ENCODE data around the gene LEKR1.

The LEKR1 gene

GRCh38 chr3:157066335-157067098, 240.4 kb downstream of the LEKR1 start:
- intact Hi-C loops (cut with DNase I): no loop called here
- peak in 30 of 42 donors; percentile 29 to 83 (median 54) for DNase-seq

GRCh38 chr3:157067114-157067513, 241.0 kb downstream of the LEKR1 start:
- intact Hi-C loops (cut with DNase I): no loop called here
- no peak for DNase-seq

DNA sequence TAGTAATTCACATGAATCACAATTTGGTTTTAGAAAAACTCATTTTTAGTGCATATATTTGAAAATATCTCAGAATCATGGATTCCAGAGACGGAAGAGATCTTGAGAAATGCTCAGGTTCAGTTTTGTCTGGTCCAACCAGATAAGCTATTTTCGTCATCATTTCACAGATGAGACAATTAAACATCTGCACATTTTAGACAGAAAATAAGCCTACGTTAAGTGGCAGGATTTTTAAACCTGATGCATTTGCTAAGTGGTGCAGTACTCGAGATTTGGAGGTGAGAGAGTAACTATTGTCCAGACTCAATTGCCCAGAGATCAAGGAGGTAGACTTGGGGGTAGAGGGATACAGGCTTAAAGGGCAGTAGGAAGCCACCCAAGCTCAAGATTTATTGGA, 243.3 kb downstream of the LEKR1 start:
- intact Hi-C loops (cut with DNase I): no loop called here
- DNase-seq: no peak

DNA sequence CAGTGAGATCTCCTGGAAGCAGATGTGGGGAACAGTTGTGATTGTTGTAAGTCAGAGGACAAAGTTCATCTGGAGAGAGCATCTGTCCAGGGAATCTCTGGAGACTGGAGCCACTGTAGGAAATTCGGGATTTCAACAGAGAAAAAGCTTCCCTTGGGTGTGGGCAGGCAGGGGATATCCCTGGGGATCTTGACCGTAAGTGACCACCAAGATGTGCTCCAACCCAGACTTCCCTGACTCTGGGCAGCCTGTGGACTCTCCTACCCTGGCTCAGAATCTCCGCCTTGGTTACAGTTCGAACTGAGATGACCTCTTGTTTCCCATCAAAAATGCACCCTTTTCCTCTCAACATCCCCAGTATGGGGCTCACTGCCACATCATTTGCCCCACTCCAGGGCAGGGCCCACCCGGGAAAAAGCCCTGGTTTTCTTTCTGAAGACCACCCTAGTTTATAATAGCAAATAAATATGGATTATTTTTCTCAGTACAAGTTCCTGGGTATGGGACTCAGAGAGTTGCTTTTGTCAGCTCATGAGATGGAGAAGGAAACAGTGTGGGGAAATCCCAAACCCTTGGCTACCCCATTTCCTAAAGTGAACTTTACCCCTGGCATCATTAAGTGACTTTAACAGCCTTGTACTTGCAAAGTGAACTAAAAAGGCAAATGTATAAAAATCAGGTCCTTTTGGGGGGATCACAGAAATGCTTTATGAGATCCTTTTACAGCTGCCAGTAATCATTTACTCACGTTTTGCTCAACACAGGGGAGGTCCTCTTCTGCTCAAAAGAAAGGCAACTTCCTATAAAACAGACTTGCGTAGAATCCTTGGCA, 243.9 kb downstream of the LEKR1 start:
- intact Hi-C loops (cut with DNase I): no loop called here
- DNase-seq: no peak

DNA sequence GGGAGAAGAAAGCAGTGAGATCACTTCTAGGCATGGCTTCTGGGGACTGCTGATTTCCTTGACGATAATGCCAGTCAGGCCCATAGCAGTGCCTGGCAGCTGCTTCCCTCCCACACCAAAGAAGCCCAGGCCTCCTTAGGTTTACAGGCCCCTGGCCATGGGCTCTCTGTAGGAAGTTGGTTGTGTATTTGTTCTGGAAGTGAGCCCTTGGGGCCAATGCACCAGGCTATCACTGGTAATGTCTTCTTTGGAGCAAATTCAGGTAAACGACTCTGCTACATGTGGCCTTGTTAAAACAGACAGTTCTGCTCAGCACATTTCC, 244.5 kb downstream of the LEKR1 start:
- no peak for DNase-seq
- intact Hi-C loops (cut with DNase I): no loop called here

GRCh38 chr3:157071744-157072525, 245.8 kb downstream of the LEKR1 start:
- intact Hi-C loops (cut with DNase I): no loop called here

DNA sequence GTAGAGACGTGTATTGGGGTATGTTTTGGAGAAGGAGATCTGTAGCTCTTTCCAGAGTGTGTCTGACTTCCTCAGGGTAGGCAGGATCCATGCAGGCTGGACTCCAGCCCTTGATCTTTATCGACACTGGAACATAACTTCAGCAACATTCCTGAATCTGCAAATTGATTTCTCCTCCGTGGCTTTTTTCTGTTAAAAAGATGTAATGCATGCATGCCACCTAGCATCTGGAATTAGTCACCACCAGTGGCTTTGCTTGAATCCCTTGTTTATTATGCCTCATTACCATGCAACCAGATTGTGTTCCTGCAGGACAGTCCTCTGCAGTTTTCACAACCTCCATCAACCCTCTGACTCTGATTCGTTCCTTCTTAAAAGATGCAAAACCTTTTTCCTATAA, 247.7 kb downstream of the LEKR1 start:
- intact Hi-C loops (cut with DNase I): no loop called here
- DNase-seq: peak in 1 of 42 donors; percentile 38

More at GRCh38 chr3:157071744-157072525, 245.8 kb downstream of the LEKR1 start:
- DNase-seq: no peak

DNA sequence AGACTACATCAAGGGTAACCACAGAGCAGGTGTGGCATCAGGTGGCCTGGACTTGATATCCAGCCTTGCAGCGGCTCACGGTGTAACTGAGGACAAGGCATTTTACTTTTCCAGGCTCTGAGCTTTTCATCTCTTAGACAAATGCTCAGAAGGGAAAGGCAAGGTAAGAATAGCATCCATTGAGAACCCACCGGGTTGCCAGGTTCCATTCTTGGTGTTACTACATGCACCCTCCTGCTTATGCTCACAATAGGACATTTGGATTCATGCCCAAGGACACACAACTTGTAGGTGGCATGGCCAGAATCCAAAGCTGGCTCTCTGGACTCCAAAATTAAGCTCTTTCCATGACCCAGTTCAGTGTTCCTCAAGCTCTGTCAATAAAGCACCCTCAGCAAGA, 248.3 kb downstream of the LEKR1 start:
- intact Hi-C loops (cut with DNase I): no loop called here
- DNase-seq: no peak

- intact Hi-C loops (cut with DNase I): no loop called here
These were observed 248.8 kb downstream of the LEKR1 start for GRCh38 chr3:157074981-157075380.

DNA sequence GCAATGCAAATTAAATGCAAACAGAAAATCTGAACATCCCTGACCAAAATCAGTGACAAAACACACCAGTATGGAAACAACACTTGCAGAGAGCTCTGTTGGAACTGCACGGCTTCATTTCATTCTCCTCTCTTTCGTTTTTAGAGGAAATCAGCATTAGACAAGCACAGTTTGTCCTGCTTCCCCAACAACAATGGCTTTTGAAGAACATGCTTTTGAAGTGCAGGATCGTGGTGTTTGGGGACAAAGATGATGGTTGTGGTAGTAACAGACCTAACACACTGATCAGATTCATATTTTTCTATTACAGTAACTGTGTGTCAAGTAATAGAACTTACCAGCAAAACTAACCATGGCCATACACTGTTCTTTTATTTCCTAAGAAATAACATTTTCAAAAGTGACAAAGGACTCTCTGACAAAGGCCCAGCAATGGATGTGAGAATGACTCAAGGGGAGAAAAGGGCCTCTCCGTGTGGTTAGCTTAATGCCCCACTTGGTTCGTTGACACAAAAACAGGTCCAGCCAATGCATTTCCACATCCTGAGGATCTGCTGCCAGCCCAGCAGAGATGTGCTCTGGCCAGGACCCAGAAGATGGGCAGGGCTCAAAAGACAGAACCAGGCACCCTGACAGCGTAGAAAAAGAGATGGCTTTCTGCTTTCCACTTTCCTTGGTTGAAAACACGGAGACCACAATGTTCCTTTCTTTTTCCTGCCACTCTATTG, 249.7 kb downstream of the LEKR1 start:
- DNase-seq: peak in 20 of 42 donors; percentile 18 to 79 (median 53)
- intact Hi-C loops (cut with DNase I): no loop called here

More at GRCh38 chr3:157074981-157075380, 248.8 kb downstream of the LEKR1 start:
- DNase-seq: no peak

DNA sequence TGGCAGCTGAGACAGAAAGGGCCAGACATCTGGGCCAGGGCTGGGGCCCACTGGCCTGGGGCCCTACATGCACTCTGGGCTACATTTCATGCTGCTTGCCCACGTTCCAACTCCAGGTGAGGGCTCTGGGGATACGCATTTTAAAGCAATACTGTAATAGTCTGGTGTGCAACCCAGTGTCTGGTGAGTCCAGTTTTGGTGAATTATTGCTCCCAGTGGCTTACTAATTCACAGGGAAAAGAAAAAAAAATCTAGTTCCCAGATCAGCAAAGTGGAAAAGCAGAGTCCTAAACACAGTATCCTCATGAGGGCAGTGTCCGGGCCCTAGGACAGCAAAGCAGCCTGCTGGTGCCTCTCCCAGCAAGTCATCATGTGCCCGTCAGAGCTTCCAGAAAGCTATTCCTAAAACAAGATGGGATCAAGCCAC, 251.4 kb downstream of the LEKR1 start:
- intact Hi-C loops (cut with DNase I): no loop called here
- peak in 16 of 42 donors; percentile 29 to 75 (median 54) for DNase-seq

DNA sequence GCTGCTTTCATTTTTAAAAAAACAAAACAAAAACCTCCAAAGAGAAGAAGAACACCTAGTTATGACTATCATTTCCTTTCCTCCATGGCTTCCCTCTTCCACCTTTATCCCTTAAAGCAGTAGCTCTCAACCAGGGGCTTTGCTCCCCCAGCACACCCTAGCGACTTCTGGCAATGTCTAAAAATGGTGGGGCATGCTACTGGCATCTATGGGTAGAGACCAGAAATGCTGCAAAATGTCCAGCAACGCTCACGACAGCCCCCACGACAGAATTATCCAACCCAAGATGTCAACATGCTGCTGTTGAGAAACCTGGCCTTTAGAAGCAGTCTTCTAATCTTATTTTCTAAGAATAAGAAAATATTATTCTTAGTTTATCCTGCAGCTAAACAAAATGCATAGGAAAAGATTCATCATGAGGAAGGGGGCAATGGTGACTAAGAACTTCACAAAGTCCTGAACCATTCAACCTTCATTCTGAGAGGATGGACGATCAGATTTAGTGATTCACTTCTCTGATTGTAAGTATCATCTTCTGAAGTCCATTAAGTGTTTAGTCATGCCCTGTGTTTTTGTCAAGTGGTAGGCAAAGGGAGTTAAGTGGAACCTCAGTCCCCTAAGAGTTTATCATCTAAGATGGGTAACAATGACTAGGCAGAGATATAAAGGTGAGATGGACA, 252.1 kb downstream of the LEKR1 start:
- intact Hi-C loops (cut with DNase I): no loop called here
- peak in 1 of 42 donors; percentile 50 for DNase-seq

GRCh38 chr3:157078811-157079185, 252.6 kb downstream of the LEKR1 start:
- DNase-seq: peak in 1 of 42 donors; percentile 5
- intact Hi-C loops (cut with DNase I): no loop called here

DNA sequence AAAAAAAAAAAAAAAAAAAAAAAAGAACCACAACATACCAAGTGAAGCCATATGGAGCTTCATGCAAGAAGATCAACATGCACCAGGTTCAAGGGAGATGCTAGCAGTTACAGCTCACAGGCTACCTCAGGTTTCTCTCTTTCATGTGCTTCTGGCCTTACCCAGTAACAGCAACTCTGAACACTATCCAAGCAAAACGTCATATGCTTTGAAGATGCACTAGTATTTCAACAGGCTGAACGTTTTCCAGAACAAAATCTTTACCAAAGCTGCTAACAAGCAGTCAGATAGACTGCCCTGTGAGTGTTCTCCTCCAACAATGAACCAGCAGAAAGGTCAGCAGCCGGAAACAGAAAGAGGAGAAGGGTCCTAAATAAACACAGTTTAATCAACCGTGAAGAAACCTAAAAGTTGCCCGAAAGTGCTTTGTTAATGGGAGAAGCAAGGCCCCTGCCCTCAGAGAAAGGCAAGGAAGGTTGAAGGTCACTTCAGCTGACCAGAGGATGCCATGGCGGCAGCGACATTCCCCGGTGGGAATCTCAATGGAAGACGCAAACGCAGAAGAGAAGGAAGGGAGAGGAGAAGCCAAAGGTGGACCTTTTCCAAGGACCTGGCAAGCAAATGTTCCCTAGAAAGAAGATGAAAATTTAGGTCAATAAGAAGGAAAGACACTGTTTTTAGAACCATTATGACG, 253.7 kb downstream of the LEKR1 start:
- intact Hi-C loops (cut with DNase I): loop anchor here (10.0 kb wide), 1 partner anchor 255 kb away; the partner anchor contains the start of gene LEKR1
- DNase-seq: peak in 1 of 42 donors; percentile 42

DNA sequence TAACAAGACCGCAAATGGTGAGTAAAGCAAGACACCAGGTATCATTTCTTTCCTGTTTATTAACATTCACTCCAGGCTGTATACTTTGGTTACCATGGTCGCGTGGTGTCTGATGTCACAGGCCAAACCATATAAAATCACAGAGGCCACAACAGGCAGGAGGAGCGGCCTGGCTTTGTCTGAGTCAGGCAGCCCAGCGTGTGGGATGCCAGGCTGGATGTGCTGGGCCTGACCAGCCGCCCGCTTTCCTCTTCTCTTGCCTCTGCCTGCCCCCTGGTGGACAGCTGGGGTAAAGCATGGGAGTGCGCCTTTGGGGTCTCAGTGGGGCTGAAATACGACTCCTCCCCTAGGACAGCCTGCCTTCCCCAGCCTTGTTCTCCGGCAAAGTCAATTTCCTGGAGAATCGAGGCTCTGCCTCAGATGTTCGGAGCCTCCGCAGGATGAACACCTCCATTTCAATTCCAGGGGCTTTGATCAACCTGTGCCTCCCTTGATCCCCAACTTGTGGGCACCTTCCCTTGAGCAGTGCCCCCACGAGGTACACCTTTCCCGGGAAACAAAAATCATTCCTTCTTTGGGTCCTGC, 255.6 kb downstream of the LEKR1 start:
- intact Hi-C loops (cut with DNase I): loop anchor here (10.0 kb wide), 1 partner anchor 257 kb away; the partner anchor contains the start of gene LEKR1
- DNase-seq: peak; percentile 84 to 98 (median 91)

- DNase-seq: peak in 26 of 42 donors; percentile 19 to 71 (median 45)
- intact Hi-C loops (cut with DNase I): loop anchor here (10.0 kb wide), 1 partner anchor 258 kb away; the partner anchor contains the start of gene LEKR1
These were observed 256.3 kb downstream of the LEKR1 start for GRCh38 chr3:157082305-157082982.
